HCT116 (cell line): ENCODE data around the gene APOBEC3B. TPM values are rescaled to one million over a fixed set of nuclear protein-coding genes. Genes with fewer than 3 reads are reported as not detected.
"Not testable (repeated sequence)": the region's sequence is repeated elsewhere in the genome, so short reads cannot be mapped to it uniquely, and the experiment has no call there.

Experiments
- ATAC-seq: fragments of 200-7000 bp; cut with Tn5 transposase; 2 replicates; pipeline ENCODE4 v1.9.1; 2020; ENCODE audit warnings: mild to moderate bottlenecking, moderate library complexity
- BruUV-seq: library from RNA; stranded (reverse); fragments of 400-500 nt; replicated peaks from 2 replicates; lab custom pipeline; 2021; lab: Mats Ljungman, UMichigan
- CTCF ChIA-PET: fragments of 300-600 bp; sonication (Branson Sonifier 250); formaldehyde crosslinking; loops from one replicate; lab custom pipeline; 2021; ENCODE audit warnings: antibody characterized with exemption; lab: Charles Lee
- POLR2A ChIA-PET: fragments of 300-600, 350-600 bp; sonication (Branson Sonifier 250); formaldehyde crosslinking; loops from one replicate; lab custom pipeline; 2021; ENCODE audit warnings: antibody characterized with exemption; lab: Charles Lee
- RAD21 ChIA-PET, 2 experiments: fragments of 300-600 bp; sonication (Branson Sonifier 250); formaldehyde crosslinking; loops; one replicate each; lab custom pipeline; 2023; ENCODE audit warnings: low total read pairs in 2 of 2; ENCODE audit not compliant: uncharacterized antibody in 2 of 2, unreplicated experiment in 2 of 2, low non-redundant PET in 1 of 2; lab: Charles Lee
- DNase-seq: peaks from one replicate; pipeline ENCODE4 v3.0.0-alpha.2; 2010; ENCODE audit warnings: low read depth, low spot score
- H2AFZ ChIP-seq: fragments of 200-600 bp; shearing (Covaris generic), sonication (generic); 2 replicates; pipeline ENCODE4 v1.6.1; 2017; ENCODE audit warnings: low read depth, mixed run types, mixed read lengths, antibody characterized with exemption, low read length; ENCODE audit not compliant: poor library complexity, severe bottlenecking
- H3K27ac ChIP-seq: 2 replicates; pipeline ENCODE4 v1.5.1; 2012; ENCODE audit warnings: low read depth, low read length
- H3K27me3 ChIP-seq: fragments of 200-600 bp; sonication (generic); 2 replicates; pipeline ENCODE4 v1.6.1; 2016; ENCODE audit warnings: mixed run types, low read length, mixed read lengths; ENCODE audit not compliant: insufficient read depth
- H3K36me3 ChIP-seq, 2 experiments: fragments of 200-500 bp in 1 of 2; fragments of 200-600 bp in 1 of 2; sonication (Bioruptor generic) in 1 of 2; sonication (generic) in 1 of 2; 2 replicates each; pipeline versions ENCODE4 v1.5.1 to v1.6.1; 2014 to 2016; ENCODE audit warnings: low read length in 2 of 2, inconsistent platforms in 1 of 2, mixed read lengths in 1 of 2, mixed run types in 1 of 2; ENCODE audit not compliant: insufficient read depth in 2 of 2, control insufficient read depth in 1 of 2
- H3K4me1 ChIP-seq, 2 experiments: fragments of 200-600 bp in 1 of 2; sonication (generic) in 1 of 2; 2 replicates each; pipeline versions ENCODE4 v1.5.1 to v1.6.1; 2012 to 2017; ENCODE audit warnings: low read length in 2 of 2, inconsistent platforms in 1 of 2, mild to moderate bottlenecking in 1 of 2, mixed read lengths in 1 of 2, mixed run types in 1 of 2, moderate library complexity in 1 of 2; ENCODE audit not compliant: insufficient read depth in 2 of 2, control insufficient read depth in 1 of 2
- H3K4me2 ChIP-seq: fragments of 200-600 bp; sonication (generic); 2 replicates; pipeline ENCODE4 v1.6.1; 2017; ENCODE audit warnings: mixed run types, low read length, mixed read lengths
- H3K4me3 ChIP-seq, 2 experiments: fragments of 200-600 bp in 1 of 2; sonication (generic) in 1 of 2; replicated peaks in 1 of 2; 2 replicates each; pipeline ENCODE4 v1.5.1; 2011 to 2016; ENCODE audit warnings: low read length in 2 of 2, control low read depth in 1 of 2, low read depth in 1 of 2, mild to moderate bottlenecking in 1 of 2, mixed read lengths in 1 of 2, mixed run types in 1 of 2
- H3K79me2 ChIP-seq: fragments of 200-600 bp; sonication (generic); 2 replicates; pipeline ENCODE4 v1.6.1; 2017; ENCODE audit warnings: mild to moderate bottlenecking, mixed run types, low read length, moderate library complexity, mixed read lengths; ENCODE audit not compliant: insufficient read depth
- H3K9ac ChIP-seq: fragments of 200-600 bp; sonication (generic); 2 replicates; pipeline ENCODE4 v1.6.1; 2016; ENCODE audit warnings: low read length, mixed read lengths
- H3K9me2 ChIP-seq: fragments of 200-600 bp; sonication (generic), shearing (Covaris generic); 2 replicates; pipeline ENCODE4 v1.6.1; 2017; ENCODE audit warnings: mixed run types, mild to moderate bottlenecking, moderate library complexity; ENCODE audit not compliant: insufficient read depth
- H3K9me3 ChIP-seq, 2 experiments: fragments of 200-500 bp in 1 of 2; fragments of 200-600 bp in 1 of 2; sonication (Bioruptor generic) in 1 of 2; sonication (generic) in 1 of 2; 2 replicates each; pipeline ENCODE4 v1.6.1; 2014 to 2017; ENCODE audit warnings: low read length in 2 of 2, mixed read lengths in 2 of 2, inconsistent platforms in 1 of 2, low read depth in 1 of 2, mild to moderate bottlenecking in 1 of 2, mixed run types in 1 of 2, moderate library complexity in 1 of 2; ENCODE audit not compliant: control insufficient read depth in 1 of 2, insufficient read depth in 1 of 2
- H4K20me1 ChIP-seq: fragments of 200-600 bp; sonication (generic), shearing (Covaris generic); 2 replicates; pipeline ENCODE4 v1.6.1; 2017; ENCODE audit warnings: mixed run types, mild to moderate bottlenecking, moderate library complexity; ENCODE audit not compliant: insufficient read depth
- POLR2AphosphoS5 ChIP-seq: IDR thresholded peaks from 2 replicates; pipeline ENCODE4 v1.6.1; 2011; ENCODE audit warnings: mild to moderate bottlenecking, low read depth, low read length, moderate library complexity
- TCF7L2 ChIP-seq: IDR thresholded peaks from 2 replicates; pipeline ENCODE4 v1.7.0; 2011; ENCODE audit warnings: borderline replicate concordance, inconsistent platforms; ENCODE audit not compliant: insufficient read depth, insufficient read length; ENCODE audit errors: extremely low read depth
- YY1 ChIP-seq: IDR thresholded peaks from 2 replicates; pipeline ENCODE4 v1.6.1; 2011; ENCODE audit warnings: low read length, low read depth, moderate library complexity, mild to moderate bottlenecking; ENCODE audit not compliant: insufficient replicate concordance; ENCODE audit errors: extremely low read depth
- ZFX ChIP-seq: fragments of 450-650 bp; IDR thresholded peaks from 2 replicates; pipeline ENCODE4 v1.6.1; 2017
- intact Hi-C: fragments of 100-400 bp; cut with micrococcal nuclease; formaldehyde crosslinking; loops from 2 replicates; pipeline ENCODE4 v1.10.0; 2022
- total RNA-seq: library from RNA; stranded (reverse); gene quantifications from one replicate; pipeline ENCODE4 v1.2.1, GENCODE V29; 2021; ENCODE audit not compliant: unreplicated experiment

Gene APOBEC3B
- total RNA-seq, 1 experiment from 2014 or later = 10.3 TPM

- intact Hi-C loops, H3K9me2 ChIP-seq, RAD21 ChIA-PET, H3K9me3 ChIP-seq, DNase-seq, H3K79me2 ChIP-seq, BruUV-seq, H3K27me3 ChIP-seq, H3K36me3 ChIP-seq, H4K20me1 ChIP-seq, ATAC-seq, H2AFZ ChIP-seq, CTCF ChIA-PET, POLR2A ChIA-PET: not testable (repeated sequence)
- Histone ChIP-seq H3K27ac (peak overlapping the region; percentile 87), H3K9ac (0 out of 2 replicates have a peak overlapping the region, but pooled peaks have one; percentile 17), H3K4me1 (peaks cover 16 to 19% of the 10 kb centered on the region in 2 experiments; a peak in 3 of 4 replicates), H3K4me3 (peak overlapping the region; percentile 28 to 30), H3K4me2 (peak overlapping the region; percentile 94)
These were observed 58.0 kb downstream of the APOBEC3B start for GRCh38 chr22:39040155-39040537.

- H2AFZ ChIP-seq, H3K27me3 ChIP-seq, CTCF ChIA-PET, H4K20me1 ChIP-seq, H3K36me3 ChIP-seq, RAD21 ChIA-PET, intact Hi-C loops, H3K79me2 ChIP-seq, BruUV-seq, H3K9me3 ChIP-seq, H3K9me2 ChIP-seq, POLR2A ChIA-PET: not testable (repeated sequence)
- peak; percentile 16 for DNase-seq
- H3K4me2 ChIP-seq = peak within 1 kb of the TSS; percentile 94
- TF ChIP-seq POLR2AphosphoS5 = peak; percentile 53
- peak; percentile 10 for TF ChIP-seq YY1
- peak; percentile 26 for TF ChIP-seq TCF7L2
- TF ChIP-seq ZFX = peak; percentile 19; the same call in 1 of the 2 replicates
- ATAC-seq = peak; percentile 92
- H3K4me3 ChIP-seq = peak within 1 kb of the TSS; percentile 75 to 77
- peak within 1 kb of the TSS; percentile 65 for H3K9ac ChIP-seq
- peak within 1 kb of the TSS; percentile 87 for H3K27ac ChIP-seq
- peaks cover 16 to 19% of the 10 kb centered on the region in 2 experiments; a peak in 3 of 4 replicates for H3K4me1 ChIP-seq
These were observed 58.6 kb downstream of the APOBEC3B start, which contains the start of gene APOBEC3F for GRCh38 chr22:39040538-39041296. Gene APOBEC3F (plus strand): TSS chr22:39040864. CDS start chr22:39040961, 97 bp downstream.
